Fibroblast of lung (primary cell): ENCODE results near the gene C4orf54. TPM values are rescaled to one million over a fixed set of nuclear protein-coding genes. Genes with fewer than 3 reads are reported as not detected.
A peak's percentile ranks its signal among the peaks of the same experiment; 100 is the strongest.

Source experiments
- DNase-seq, 2 donors: peaks; one replicate each; pipeline versions ENCODE4 v3.0.0 to v3.0.0-alpha.2; 2010; ENCODE audit warnings: low read depth in 2 of 2
- H2AFZ ChIP-seq: 2 replicates; pipeline ENCODE4 v1.5.1; 2012; ENCODE audit warnings: low read length, control low read depth, inconsistent platforms
- H3K27ac ChIP-seq: 2 replicates; pipeline ENCODE4 v1.5.1; 2011; ENCODE audit warnings: low read length, control low read depth; ENCODE audit not compliant: insufficient read depth
- H3K27me3 ChIP-seq: 2 replicates; pipeline ENCODE4 v1.5.1; 2011; ENCODE audit warnings: mild to moderate bottlenecking, low read length; ENCODE audit not compliant: control insufficient read depth, insufficient read depth
- H3K36me3 ChIP-seq: 2 replicates; pipeline ENCODE4 v1.5.1; 2011; ENCODE audit warnings: low read length; ENCODE audit not compliant: control insufficient read depth, insufficient read depth
- H3K4me1 ChIP-seq: 2 replicates; pipeline ENCODE4 v1.5.1; 2011; ENCODE audit warnings: low read length; ENCODE audit not compliant: control insufficient read depth, insufficient read depth; ENCODE audit errors: extremely low read depth
- H3K4me2 ChIP-seq: 2 replicates; pipeline ENCODE4 v1.5.1; 2011; ENCODE audit warnings: low read length, control low read depth; ENCODE audit not compliant: insufficient read depth; ENCODE audit errors: extremely low read depth
- H3K4me3 ChIP-seq, 4 experiments: fragments of 200-600 bp in 1 of 4; sonication (generic) in 1 of 4; replicated peaks in 1 of 4; 2 replicates each; pipeline ENCODE4 v1.5.1; 2011 to 2016; ENCODE audit warnings: low read length in 4 of 4, low read depth in 3 of 4, mild to moderate bottlenecking in 3 of 4, control low read depth in 2 of 4, inconsistent platforms in 1 of 4, mixed read lengths in 1 of 4; ENCODE audit not compliant: insufficient read depth in 1 of 4; ENCODE audit errors: control extremely low read depth in 1 of 4
- H3K79me2 ChIP-seq: 2 replicates; pipeline ENCODE4 v1.5.1; 2012; ENCODE audit warnings: mild to moderate bottlenecking, low read length, inconsistent platforms; ENCODE audit not compliant: control insufficient read depth, insufficient read depth
- H3K9ac ChIP-seq: 2 replicates; pipeline ENCODE4 v1.5.1; 2011; ENCODE audit warnings: mild to moderate bottlenecking, low read length, control low read depth; ENCODE audit not compliant: insufficient read depth
- H3K9me3 ChIP-seq: 2 replicates; pipeline ENCODE4 v1.5.1; 2012; ENCODE audit warnings: low read depth, low read length; ENCODE audit not compliant: control insufficient read depth, insufficient read depth
- H4K20me1 ChIP-seq: 2 replicates; pipeline ENCODE4 v1.5.1; 2011; ENCODE audit warnings: low read length; ENCODE audit not compliant: control insufficient read depth, insufficient read depth; ENCODE audit errors: extremely low read depth
- CTCF ChIP-seq, 2 donors: IDR thresholded peaks in 1 of 2; conservative IDR thresholded peaks in 1 of 2; 1 replicate in 1 of 2; 2 replicates in 1 of 2; pipeline ENCODE4 v1.5.1; 2011 to 2012; ENCODE audit warnings: low read length in 2 of 2, control low read depth in 1 of 2, inconsistent platforms in 1 of 2, low read depth in 1 of 2, mild to moderate bottlenecking in 1 of 2
- EZH2 ChIP-seq: IDR thresholded peaks from 2 replicates; pipeline ENCODE4 v1.5.1; 2012; ENCODE audit warnings: low read length, control low read depth, mild to moderate bottlenecking; ENCODE audit errors: missing control alignments
- polyA plus RNA-seq, 2 donors: library from polyadenylated mRNA; depleted of rRNA in 1 of 2; stranded (reverse) in 1 of 2; unstranded in 1 of 2; fragments of >200 nt; gene quantifications; 2 replicates each; pipeline ENCODE4 v1.2.1, GENCODE V29; 2011 to 2012; ENCODE audit warnings: missing spikeins in 1 of 2
- total RNA-seq: library from RNA; depleted of rRNA; stranded (reverse); fragments of >200 nt; gene quantifications from 2 replicates; pipeline ENCODE4 v1.2.1, GENCODE V29; 2014

Gene C4orf54
- total and polyA plus RNA-seq, 2 donors (not counting 1 experiment from before 2014, with no cell fraction given) = under 0.01 to 0.01 TPM

- H4K20me1 ChIP-seq = no peaks in the 10 kb centered on the region
- H3K79me2 ChIP-seq = no peaks in the 10 kb centered on the region
- no peak overlapping the region for H3K4me3 ChIP-seq
- no peak for DNase-seq
- H3K4me1 ChIP-seq = no peaks in the 10 kb centered on the region
- H3K27ac ChIP-seq = no peak overlapping the region
- H3K27me3 ChIP-seq = no peaks in the 10 kb centered on the region
- TF ChIP-seq CTCF (conservative IDR thresholded peaks at IDR 0.05 in 1 of 2, IDR thresholded peaks at IDR 0.05 in 1 of 2; ENCODE audit: low read depth in 1 of 2, low read length in 2 of 2) (no peak), EZH2 (no peak)
- no peak overlapping the region for H2AFZ ChIP-seq
- H3K9ac ChIP-seq = no peak overlapping the region
- no peaks in the 10 kb centered on the region for H3K36me3 ChIP-seq
- H3K9me3 ChIP-seq = no peaks in the 10 kb centered on the region
- no peak overlapping the region for H3K4me2 ChIP-seq
Measured at GRCh38 chr4:99612704-99613103, 44.9 kb downstream of the C4orf54 start.

GRCh38 chr4:99612281-99612680 lies 45.3 kb downstream of the C4orf54 start:
- Histone ChIP-seq H4K20me1 (no peaks in the 10 kb centered on the region), H3K27ac (no peak overlapping the region), H3K4me2 (no peak overlapping the region), H3K79me2 (no peaks in the 10 kb centered on the region), H3K9ac (no peak overlapping the region), H3K27me3 (no peaks in the 10 kb centered on the region), H3K36me3 (no peaks in the 10 kb centered on the region), H3K4me1 (no peaks in the 10 kb centered on the region), H3K9me3 (no peaks in the 10 kb centered on the region), H3K4me3 (no peak overlapping the region), H2AFZ (no peak overlapping the region)
- TF ChIP-seq EZH2 (no peak), CTCF (conservative IDR thresholded peaks at IDR 0.05 in 1 of 2, IDR thresholded peaks at IDR 0.05 in 1 of 2; ENCODE audit: low read depth in 1 of 2, low read length in 2 of 2) (no peak)
- DNase-seq = no peak

GRCh38 chr4:99610605-99611175 lies 46.9 kb downstream of the C4orf54 start:
- DNase-seq = peak; percentile 34 to 44
- no peak overlapping the region for H3K4me3 ChIP-seq
- H3K27ac ChIP-seq = no peak overlapping the region
- no peak overlapping the region for H2AFZ ChIP-seq
- H3K9ac ChIP-seq = no peak overlapping the region
- no peaks in the 10 kb centered on the region for H3K79me2 ChIP-seq
- H3K4me1 ChIP-seq = no peaks in the 10 kb centered on the region
- no peaks in the 10 kb centered on the region for H4K20me1 ChIP-seq
- no peaks in the 10 kb centered on the region for H3K36me3 ChIP-seq
- no peak overlapping the region for H3K4me2 ChIP-seq
- no peaks in the 10 kb centered on the region for H3K9me3 ChIP-seq
- TF ChIP-seq CTCF (conservative IDR thresholded peaks at IDR 0.05 in 1 of 2, IDR thresholded peaks at IDR 0.05 in 1 of 2; ENCODE audit: low read depth in 1 of 2, low read length in 2 of 2) (no peak), EZH2 (no peak)
- H3K27me3 ChIP-seq = no peaks in the 10 kb centered on the region
